Mammary epithelial cell (primary cell): ENCODE results near the gene GNA15.
"Not testable (repeated sequence)": the region's sequence is repeated elsewhere in the genome, so short reads cannot be mapped to it uniquely, and the experiment has no call there.

ENCODE experiments used
- CTCF ChIP-seq, 2 donors: IDR thresholded peaks in 1 of 2; conservative IDR thresholded peaks in 1 of 2; 2 replicates each; pipeline ENCODE4 v1.5.1; 2011 to 2012; ENCODE audit warnings: inconsistent platforms in 2 of 2, low read length in 2 of 2, mild to moderate bottlenecking in 2 of 2, control low read depth in 1 of 2, low read depth in 1 of 2; ENCODE audit not compliant: insufficient read depth in 1 of 2; ENCODE audit errors: extremely low read depth in 1 of 2
- EZH2 ChIP-seq: IDR thresholded peaks from 2 replicates; pipeline ENCODE4 v1.6.1; 2012; ENCODE audit warnings: low read length, inconsistent platforms, borderline replicate concordance

GRCh38 chr19:3202895-3203294 is 67.1 kb downstream of the GNA15 start:
- not testable (repeated sequence) for TF ChIP-seq CTCF (conservative IDR thresholded peaks at IDR 0.05 in 1 of 2, IDR thresholded peaks at IDR 0.05 in 1 of 2; ENCODE audit: extremely low read depth in 1 of 2, insufficient read depth in 1 of 2, low read depth in 1 of 2, low read length in 2 of 2); EZH2
